NCI-H146 treated with DMSO at 0.1 percent for 48 hours (cell line): ENCODE data around the gene FLNC.
A peak's percentile ranks its signal among the peaks of the same experiment; 100 is the strongest.

Experiments
- DNase-seq: peaks from one replicate; lab custom pipeline; 2025; ENCODE audit not compliant: unreplicated experiment; lab: John Stamatoyannopoulos, UW

FLNC gene

DNA sequence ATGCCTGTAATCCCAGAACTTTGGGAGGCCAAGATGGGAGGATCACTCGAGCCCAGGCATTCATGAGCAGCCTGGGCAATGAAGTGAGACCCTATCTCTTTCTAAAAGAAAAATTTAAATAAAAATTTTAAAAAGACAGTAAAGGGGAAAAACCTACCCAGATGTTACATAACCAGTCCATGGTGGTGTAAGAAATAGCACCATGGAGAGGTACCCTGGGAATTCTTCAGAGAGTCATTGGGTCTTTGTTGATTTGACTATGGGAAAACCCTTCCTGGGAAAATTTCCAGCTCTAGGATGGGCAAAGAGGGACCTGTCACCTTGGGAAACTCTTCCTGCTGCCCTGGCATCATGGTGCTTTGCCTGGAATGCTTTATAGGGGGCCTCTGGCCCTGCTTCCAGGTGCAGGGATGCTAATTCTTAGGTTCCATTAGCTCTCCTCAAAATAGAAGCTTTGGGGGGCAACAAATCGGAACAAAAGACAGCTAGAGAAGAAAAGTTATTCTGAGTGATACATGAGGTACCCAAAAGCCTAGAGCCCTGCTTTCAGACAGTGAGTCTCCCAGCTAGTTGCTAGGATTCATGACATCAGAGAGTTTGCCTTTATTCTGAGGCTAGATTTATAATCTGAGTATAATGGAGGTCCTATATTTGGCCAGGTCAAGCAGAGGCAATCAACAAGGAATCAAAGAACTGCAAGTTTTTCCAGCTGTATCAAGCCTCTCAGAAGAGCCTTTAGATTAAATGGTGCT, 28.4 kb upstream of the FLNC start:
- DNase-seq: no peak

- no peak for DNase-seq
These were observed 25.7 kb upstream of the FLNC start for GRCh38 chr7:128804484-128804883.

- DNase-seq: no peak
These were observed 25.0 kb upstream of the FLNC start for GRCh38 chr7:128805225-128805624.

DNA sequence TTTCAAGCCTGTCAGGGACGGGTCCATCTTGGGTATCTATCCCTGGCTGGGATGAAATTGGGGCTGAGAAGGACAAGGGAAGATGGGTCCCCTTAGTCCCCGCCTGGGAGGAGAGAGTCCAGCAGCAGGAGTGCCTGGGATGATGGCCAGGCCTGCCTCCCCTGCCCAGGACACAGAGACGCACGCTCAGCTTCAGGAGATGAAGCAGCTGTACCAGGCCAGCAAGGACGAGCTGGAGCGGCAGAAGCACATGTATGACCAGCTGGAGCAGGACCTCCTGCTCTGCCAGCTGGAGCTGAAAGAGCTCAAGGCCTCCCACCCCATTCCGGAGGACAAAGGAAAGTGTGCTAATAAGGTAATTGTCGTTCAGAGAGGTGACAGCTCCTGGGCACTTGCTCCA, 23.0 kb upstream of the FLNC start:
- DNase-seq: peak; percentile 34

GRCh38 chr7:128809363-128809762, 20.8 kb upstream of the FLNC start:
- no peak for DNase-seq

DNA sequence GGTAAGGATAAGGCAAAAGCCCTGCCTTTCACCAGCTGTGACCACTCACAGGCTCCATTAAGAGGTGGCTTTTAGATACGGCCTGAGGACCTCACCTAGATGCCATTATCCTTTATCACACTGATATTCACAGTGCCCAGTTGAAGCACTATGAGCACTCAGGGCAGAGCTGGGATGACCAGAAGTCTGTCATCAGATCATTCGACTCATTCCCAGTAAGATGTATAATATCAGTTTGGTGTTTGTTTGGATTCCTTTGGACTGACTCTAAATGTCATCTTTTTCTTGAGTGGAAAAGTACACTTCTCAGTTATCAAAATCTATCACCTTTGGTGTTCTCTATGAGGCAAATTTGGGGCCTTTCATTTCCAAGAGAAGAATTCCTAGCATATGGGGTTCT, 19.7 kb upstream of the FLNC start:
- no peak for DNase-seq

DNA sequence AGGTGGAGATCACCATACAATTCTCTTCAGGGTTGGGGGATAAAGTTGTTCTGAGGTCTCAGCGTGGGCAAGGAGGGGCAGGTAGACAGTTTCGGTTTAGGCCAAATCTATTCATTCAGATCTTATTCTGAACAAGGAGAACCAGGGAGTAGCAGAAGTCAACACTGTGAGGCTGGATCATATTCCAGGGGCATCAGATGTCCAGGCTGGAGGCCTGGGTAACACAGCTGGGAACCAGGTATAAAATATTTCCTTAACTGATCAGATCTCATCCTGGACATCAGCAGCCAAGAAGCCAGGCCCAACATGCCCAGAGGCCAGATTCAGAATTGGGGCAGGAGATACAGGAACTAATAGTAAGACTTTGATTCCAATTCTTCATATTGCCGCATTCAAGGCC, 19.2 kb upstream of the FLNC start:
- no peak for DNase-seq

DNA sequence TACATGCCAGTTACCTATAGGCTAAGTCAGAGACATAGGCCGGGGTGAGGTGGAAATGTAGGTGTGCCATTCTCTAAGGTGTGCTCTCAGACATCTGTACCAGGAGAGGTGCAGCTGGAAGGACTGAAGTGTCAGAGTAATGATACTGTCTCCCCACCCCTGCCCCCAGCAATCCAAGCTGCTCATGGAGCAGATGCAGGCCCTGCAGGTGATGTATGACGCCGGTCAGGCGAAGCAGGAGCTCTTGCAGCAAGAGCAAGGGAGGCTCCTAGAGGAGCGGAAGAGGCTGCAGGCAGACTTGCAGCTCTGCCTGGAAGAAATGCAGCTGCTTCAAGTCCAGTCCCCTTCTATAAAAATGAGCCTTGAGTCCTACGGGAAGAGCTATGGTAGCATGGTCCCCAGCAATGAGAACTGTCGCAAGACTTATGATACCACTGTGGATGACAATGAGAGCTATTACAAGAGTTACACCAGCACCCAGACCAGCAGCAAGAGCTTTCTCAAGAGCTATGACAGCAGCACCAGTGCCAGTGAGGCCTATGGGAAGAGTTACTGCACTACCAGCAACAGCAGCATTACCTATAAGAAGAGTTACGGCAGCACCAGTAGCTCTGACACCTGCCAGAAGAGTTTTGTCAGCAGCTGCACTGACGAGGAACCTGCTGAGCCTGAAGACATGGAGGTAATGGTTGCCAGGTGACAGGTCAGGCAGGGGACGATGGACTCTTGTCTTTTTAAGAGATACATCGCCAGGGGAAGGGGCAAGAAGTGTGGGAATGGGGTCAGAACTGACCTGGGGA, 18.4 kb upstream of the FLNC start:
- DNase-seq: peak; percentile 95

GRCh38 chr7:128812514-128813168, 17.6 kb upstream of the FLNC start:
- DNase-seq: peak; percentile 96

GRCh38 chr7:128814499-128814898, 15.7 kb upstream of the FLNC start:
- no peak for DNase-seq

DNA sequence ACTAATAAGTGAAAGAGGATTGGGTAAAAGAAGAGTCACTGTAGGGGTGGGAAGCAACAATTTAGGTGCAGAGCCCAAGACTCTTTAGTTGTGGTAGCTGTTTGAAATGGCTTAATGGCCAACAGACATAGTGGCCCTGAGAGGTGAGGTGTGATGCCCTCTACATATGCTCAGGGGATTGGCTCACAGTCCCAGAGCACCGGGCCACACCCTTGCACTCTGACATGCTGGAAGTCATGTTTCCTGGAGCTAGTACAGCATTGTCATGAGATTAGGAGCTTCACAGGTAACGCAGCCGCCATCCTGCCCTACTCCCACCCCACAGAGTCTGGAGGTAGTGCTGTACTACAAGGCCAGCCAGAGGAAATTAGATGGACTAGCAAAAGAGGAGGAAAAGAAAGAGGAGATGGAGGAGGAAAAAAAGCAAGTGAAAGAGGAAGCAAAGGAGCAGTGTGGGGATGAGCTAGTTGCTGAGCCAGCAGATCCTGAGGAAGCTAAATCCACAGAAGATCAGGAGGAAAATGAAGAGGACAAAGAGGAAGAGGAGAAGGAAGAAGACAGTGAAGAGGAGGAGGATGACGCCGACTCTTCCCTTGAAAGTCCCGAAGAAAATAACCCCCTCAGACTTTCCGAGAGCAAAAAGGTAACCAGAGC, 14.8 kb upstream of the FLNC start:
- no peak for DNase-seq

- DNase-seq: no peak
These were observed 11.5 kb upstream of the FLNC start for GRCh38 chr7:128818694-128819093.

GRCh38 chr7:128821724-128822123, 8.5 kb upstream of the FLNC start:
- no peak for DNase-seq

DNA sequence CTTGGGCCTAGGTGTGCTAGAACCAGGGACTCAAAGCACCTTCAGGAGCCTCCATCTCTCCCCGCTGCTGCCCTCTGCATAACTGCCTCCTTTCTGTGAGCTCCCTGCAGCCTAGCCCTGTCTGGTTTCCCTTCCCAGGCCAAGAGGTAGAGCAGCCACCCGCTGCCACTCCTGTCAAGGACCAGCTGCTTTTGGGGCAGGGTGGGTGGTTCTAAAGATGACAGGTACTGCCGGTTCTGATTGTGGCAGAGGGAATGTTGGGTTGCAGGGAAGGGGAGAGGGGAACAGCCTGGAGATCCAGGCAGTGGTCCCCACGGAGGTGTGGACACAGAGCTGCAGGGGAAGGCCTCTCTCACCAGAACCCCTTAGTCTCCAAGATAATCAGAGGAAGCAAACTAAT, 3.7 kb upstream of the FLNC start:
- DNase-seq: no peak

DNA sequence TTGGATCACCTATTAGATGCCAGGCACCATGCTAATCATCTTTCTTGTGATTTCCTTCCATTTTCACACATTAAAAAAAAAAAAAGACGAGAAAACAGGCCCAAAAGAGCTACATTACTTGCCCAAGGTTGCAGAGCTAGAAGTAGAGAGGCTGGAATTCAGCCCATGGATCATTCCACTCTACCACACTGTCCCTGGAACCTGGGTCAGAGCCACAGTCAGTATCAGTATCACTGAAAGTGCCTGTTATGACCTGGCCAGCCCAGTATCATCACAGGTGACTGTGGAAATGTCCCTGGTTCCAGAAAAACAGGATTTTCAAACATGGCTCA, 3.3 kb upstream of the FLNC start:
- no peak for DNase-seq

DNA sequence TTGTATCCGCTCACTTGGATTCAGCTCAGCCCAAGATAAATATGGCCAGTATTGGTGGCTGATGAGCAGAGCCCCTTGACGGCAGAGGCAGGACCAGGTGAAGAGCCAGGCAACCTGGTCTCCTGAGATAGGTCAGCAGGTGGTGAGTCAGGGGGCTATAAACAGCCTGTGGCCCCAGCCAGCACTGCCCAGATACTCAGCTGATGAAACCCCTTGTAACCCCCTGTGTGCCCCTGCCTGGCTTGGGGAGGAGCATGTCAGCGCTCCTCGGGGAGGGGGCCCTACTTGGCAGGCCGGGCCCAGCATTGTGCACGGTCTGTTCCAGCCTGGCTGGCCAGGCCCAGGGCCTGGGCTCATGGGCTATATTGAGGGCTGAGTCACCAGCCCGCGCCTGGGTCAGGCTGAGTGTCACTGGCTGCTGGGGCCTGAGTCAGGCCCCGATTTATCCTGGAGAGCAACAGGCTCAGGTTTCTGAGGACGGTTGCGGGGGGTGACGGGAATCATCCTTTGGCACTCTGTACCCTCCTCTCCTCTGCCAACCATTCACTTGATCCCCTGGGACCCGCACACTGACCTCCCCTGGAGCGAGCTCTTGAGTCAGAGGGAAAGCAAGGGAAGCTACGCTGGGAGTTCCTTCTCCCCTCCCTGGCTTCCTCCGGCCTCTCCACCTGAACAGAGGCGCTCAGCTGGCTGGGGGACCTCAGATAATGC, 2.8 kb upstream of the FLNC start:
- no peak for DNase-seq

DNA sequence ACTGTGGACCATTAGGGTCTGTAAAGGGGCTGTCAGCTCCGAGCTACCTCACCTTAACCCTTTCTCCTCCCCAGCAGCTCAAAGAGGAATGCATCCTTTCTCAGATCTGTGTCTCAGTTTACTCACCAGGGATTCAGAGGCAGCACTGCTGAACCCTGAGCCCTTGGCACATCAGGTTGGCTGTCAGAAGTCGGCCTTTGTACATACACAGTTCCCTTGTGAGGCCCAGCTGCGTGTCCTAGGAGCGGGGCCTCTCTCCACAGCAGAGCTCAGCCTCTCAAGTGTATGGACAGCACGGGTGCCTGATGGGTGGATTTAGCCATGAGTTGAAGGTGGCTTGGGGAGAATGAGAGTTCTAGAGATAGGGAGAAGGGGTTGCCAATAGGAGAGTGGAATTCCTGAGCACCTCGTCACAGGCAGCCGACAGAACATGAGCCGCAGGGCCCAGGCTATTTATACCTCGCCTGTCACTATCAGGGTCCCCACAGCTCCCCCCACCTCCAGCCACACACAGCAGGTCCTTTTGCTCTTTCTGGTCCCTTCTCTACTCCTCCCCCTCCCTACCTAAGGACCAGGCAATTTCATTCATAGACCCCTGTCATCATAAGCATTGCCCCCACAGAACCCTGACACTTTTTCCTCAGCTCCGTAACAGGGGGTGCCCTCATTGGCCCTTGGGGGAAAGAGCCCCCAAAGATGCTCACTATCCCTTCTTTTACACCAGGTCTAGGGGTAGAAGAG, 2.1 kb upstream of the FLNC start:
- DNase-seq: no peak

- DNase-seq: no peak
These were observed 627 bp upstream of the FLNC start for GRCh38 chr7:128829391-128830166.

- no peak for DNase-seq
These were observed 1.2 kb downstream of the FLNC start for GRCh38 chr7:128831178-128831993.
